Suprapubic skin (tissue), 4 donors: Measurements from ENCODE around the gene VASH2. TPM values are rescaled to one million over a fixed set of nuclear protein-coding genes. Genes with fewer than 3 reads are reported as not detected.
"Not testable (repeated sequence)": the region's sequence is repeated elsewhere in the genome, so short reads cannot be mapped to it uniquely, and the experiment has no call there.

ENCODE experiments used
- DNase-seq, 2 donors: peaks; one replicate each; pipeline ENCODE4 v3.0.0-alpha.2; 2019; ENCODE audit warnings: low spot score in 2 of 2
- H3K27ac ChIP-seq: fragments of 200-600 bp; sonication (generic); one replicate; pipeline ENCODE4 v1.5.1; 2019
- H3K27me3 ChIP-seq: fragments of 200-600 bp; sonication (generic); one replicate; pipeline ENCODE4 v1.5.1; 2019
- H3K36me3 ChIP-seq: fragments of 200-600 bp; sonication (generic); one replicate; pipeline ENCODE4 v1.5.1; 2019
- H3K4me1 ChIP-seq: fragments of 200-600 bp; sonication (generic); one replicate; pipeline ENCODE4 v1.5.1; 2019
- H3K4me3 ChIP-seq: fragments of 200-600 bp; sonication (generic); one replicate; pipeline ENCODE4 v1.5.1; 2019; ENCODE audit warnings: mild to moderate bottlenecking
- H3K9me3 ChIP-seq: fragments of 200-600 bp; sonication (generic); one replicate; pipeline ENCODE4 v1.5.1; 2019
- CTCF ChIP-seq, 2 donors: fragments of 200-600 bp in 1 of 2; fragments of 450-650 bp in 1 of 2; sonication (generic) in 1 of 2; IDR thresholded peaks; one replicate each; pipeline ENCODE4 v1.5.1; 2016 to 2019; ENCODE audit warnings: antibody characterized with exemption in 2 of 2, mild to moderate bottlenecking in 1 of 2, moderate library complexity in 1 of 2
- EP300 ChIP-seq: sonication (generic); formaldehyde crosslinking; IDR thresholded peaks from one replicate; pipeline ENCODE4 v1.6.1; 2017; ENCODE audit warnings: antibody characterized with exemption
- POLR2A ChIP-seq, 2 donors: fragments of 450-650 bp; IDR thresholded peaks; one replicate each; pipeline ENCODE4 v1.6.1; 2017; ENCODE audit warnings: antibody characterized with exemption in 2 of 2, mild to moderate bottlenecking in 2 of 2, moderate library complexity in 2 of 2
- POLR2AphosphoS5 ChIP-seq, 3 donors: sonication (generic); formaldehyde crosslinking; IDR thresholded peaks; one replicate each; pipeline ENCODE4 v1.6.1; 2017; ENCODE audit warnings: antibody characterized with exemption in 3 of 3
- WGBS: methylation state at CpG from one replicate; pipeline ENCODE4 v1.1.5; 2018; 5-methylcytosine and 5-hydroxymethylcytosine counted together
- total RNA-seq, 4 donors: library from RNA; depleted of rRNA; stranded (reverse); fragments of >200 nt; gene quantifications; one replicate each; pipeline ENCODE4 v1.1.0, GENCODE V29; 2016

The VASH2 gene
- under 1 TPM in 2 of 4 donors, not detected in 2; 0.32 to 0.36 TPM for total RNA-seq

- Histone ChIP-seq H3K4me3 (peak within 1 kb of the TSS; percentile 53), H3K27me3 (no peaks in the 10 kb centered on the region), H3K36me3 (no peaks in the 10 kb centered on the region), H3K9me3 (no peaks in the 10 kb centered on the region), H3K27ac (no peak within 1 kb of the TSS), H3K4me1 (peaks cover 27% of the 10 kb centered on the region)
- WGBS: under 1% methylated on average over 45 of the region's 61 CpGs
- DNase-seq: peak; percentile 91 to 93
- no peak for TF ChIP-seq POLR2AphosphoS5 (IDR thresholded peaks at IDR 0.05)
- TF ChIP-seq POLR2A (IDR thresholded peaks at IDR 0.05): no peak
- no peak for TF ChIP-seq CTCF (IDR thresholded peaks at IDR 0.05)
- TF ChIP-seq EP300: no peak
Measured at GRCh38 chr1:212950243-212951125, at the start of gene VASH2. TSS of gene VASH2 (plus strand) at chr1:212950541. CDS start at chr1:212951543, 1,002 bp downstream.

- Histone ChIP-seq H3K36me3 (peaks cover 11% of the 10 kb centered on the region), H3K4me3 (no peak overlapping the region), H3K4me1 (no peaks in the 10 kb centered on the region), H3K9me3 (peaks cover 21% of the 10 kb centered on the region), H3K27me3 (no peaks in the 10 kb centered on the region), H3K27ac (no peak overlapping the region)
- WGBS: 95% methylated on average over 2 of the region's 2 CpGs
- no peak for DNase-seq
- no peak for TF ChIP-seq POLR2AphosphoS5 (IDR thresholded peaks at IDR 0.05)
- no peak for TF ChIP-seq EP300
- TF ChIP-seq CTCF (IDR thresholded peaks at IDR 0.05): no peak
- no peak for TF ChIP-seq POLR2A (IDR thresholded peaks at IDR 0.05)
Measured at GRCh38 chr1:212901290-212901689, 49.1 kb upstream of the VASH2 start.

- H3K27ac ChIP-seq: no peak overlapping the region
- H3K4me1 ChIP-seq: no peaks in the 10 kb centered on the region
- H3K9me3 ChIP-seq: peaks cover 21% of the 10 kb centered on the region
- H3K27me3 ChIP-seq: no peaks in the 10 kb centered on the region
- no peak overlapping the region for H3K4me3 ChIP-seq
- DNase-seq: no peak
- TF ChIP-seq POLR2AphosphoS5 (IDR thresholded peaks at IDR 0.05): no peak
- TF ChIP-seq CTCF (IDR thresholded peaks at IDR 0.05): no peak
- no peak for TF ChIP-seq POLR2A (IDR thresholded peaks at IDR 0.05)
- no peak for TF ChIP-seq EP300
- H3K36me3 ChIP-seq: peaks cover 9% of the 10 kb centered on the region
- WGBS: 95% methylated on average over 3 of the region's 3 CpGs
Measured at GRCh38 chr1:212902054-212902453, 48.3 kb upstream of the VASH2 start.

- TF ChIP-seq POLR2AphosphoS5 (IDR thresholded peaks at IDR 0.05) (no peak), CTCF (IDR thresholded peaks at IDR 0.05) (no peak), EP300 (no peak), POLR2A (IDR thresholded peaks at IDR 0.05) (no peak)
- WGBS: 85% methylated on average over 1 of the region's 1 CpG
- no peak for DNase-seq
- peaks cover 9% of the 10 kb centered on the region for H3K36me3 ChIP-seq
- H3K9me3 ChIP-seq: peaks cover 21% of the 10 kb centered on the region
- no peaks in the 10 kb centered on the region for H3K27me3 ChIP-seq
- no peaks in the 10 kb centered on the region for H3K4me1 ChIP-seq
- H3K4me3 ChIP-seq: no peak overlapping the region
- no peak overlapping the region for H3K27ac ChIP-seq
Measured at GRCh38 chr1:212903664-212904063, 46.7 kb upstream of the VASH2 start.

- H3K27me3 ChIP-seq, H3K9me3 ChIP-seq, DNase-seq, H3K36me3 ChIP-seq, H3K4me1 ChIP-seq, H3K4me3 ChIP-seq, H3K27ac ChIP-seq: not testable (repeated sequence)
- WGBS: 86% methylated on average over 12 of the region's 12 CpGs
Measured at GRCh38 chr1:212908071-212908470, 42.3 kb upstream of the VASH2 start.
